HG02938 (cell line): ENCODE results near the gene TMOD1.

Experiments used
- ATAC-seq: cut with Tn5 transposase; IDR thresholded peaks from one replicate; pipeline ENCODE4 v1.9.1; 2021; ENCODE audit warnings: mild to moderate bottlenecking, moderate library complexity; ENCODE audit not compliant: unreplicated experiment

TMOD1 gene

DNA sequence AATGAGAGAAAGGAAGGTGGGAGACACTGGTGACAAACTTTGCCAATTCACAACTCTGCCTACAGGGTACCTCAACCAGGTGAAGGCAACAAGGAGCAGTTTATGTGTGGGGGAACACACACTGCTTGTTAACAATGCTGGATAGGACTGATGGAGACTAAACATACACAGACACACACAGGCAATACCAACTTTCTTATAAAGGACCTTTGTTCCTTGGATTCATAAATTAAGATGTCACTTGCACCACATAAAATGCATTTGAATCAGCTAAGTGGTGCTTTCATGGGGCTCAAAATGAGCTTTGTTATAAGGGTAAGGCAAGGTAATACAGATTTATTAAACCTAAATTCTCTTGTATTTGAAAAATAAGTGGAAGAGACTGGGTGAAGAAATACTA, 127.7 kb downstream of the TMOD1 start:
- no peak for ATAC-seq

DNA sequence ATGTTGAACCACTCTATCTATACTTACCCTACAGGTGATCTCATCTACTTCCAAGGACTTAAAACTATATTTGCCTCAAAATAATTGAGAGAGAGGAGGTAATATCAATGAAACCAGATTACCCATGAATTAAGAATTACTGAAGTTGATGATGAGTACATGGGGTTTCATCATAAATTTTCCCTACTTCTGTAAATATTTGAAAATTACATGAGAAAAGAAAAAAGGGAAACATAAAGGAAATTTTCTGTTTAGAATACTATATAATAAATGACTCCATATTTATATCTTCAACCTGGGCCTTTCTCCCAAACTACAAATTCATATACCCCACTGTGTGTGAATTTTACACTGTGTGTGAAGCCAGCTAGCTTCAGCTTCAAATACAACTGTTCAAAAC, 129.1 kb downstream of the TMOD1 start:
- ATAC-seq = no peak

DNA sequence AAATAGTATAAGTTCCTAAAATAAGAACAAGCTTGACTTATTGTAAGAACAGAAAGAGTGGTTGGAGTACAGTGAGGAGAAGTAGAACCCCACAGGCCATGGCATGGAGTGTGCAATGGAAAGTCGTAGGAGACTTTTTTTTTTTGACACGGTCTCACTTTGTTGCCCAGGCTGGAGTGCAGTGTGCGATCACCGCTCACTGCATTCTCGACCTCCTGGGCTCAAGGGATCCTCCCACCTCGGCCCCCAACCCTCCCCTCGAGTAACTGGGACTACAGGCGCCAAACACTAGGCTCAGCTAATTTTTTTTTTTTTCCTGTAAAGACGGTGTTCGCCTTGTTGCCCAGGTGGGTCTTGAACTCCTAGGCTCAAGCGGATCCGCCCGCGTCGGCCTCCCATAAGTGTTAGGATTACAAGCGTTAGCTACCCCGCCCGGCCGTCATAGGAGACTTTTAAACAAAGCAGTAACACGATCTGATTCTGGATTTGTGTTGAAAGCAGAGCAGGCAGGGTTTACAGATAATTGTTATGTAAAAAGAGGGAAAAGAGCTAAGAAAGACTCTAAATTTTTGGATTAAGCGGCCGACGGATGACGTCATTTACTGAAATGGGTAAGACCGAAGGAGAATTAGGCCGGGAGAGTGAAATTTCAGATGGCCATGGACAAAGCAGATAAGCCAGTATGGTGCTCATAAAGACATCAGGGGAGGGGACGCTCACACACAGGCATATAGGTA, 130.9 kb downstream of the TMOD1 start:
- peak; percentile 9 for ATAC-seq

DNA sequence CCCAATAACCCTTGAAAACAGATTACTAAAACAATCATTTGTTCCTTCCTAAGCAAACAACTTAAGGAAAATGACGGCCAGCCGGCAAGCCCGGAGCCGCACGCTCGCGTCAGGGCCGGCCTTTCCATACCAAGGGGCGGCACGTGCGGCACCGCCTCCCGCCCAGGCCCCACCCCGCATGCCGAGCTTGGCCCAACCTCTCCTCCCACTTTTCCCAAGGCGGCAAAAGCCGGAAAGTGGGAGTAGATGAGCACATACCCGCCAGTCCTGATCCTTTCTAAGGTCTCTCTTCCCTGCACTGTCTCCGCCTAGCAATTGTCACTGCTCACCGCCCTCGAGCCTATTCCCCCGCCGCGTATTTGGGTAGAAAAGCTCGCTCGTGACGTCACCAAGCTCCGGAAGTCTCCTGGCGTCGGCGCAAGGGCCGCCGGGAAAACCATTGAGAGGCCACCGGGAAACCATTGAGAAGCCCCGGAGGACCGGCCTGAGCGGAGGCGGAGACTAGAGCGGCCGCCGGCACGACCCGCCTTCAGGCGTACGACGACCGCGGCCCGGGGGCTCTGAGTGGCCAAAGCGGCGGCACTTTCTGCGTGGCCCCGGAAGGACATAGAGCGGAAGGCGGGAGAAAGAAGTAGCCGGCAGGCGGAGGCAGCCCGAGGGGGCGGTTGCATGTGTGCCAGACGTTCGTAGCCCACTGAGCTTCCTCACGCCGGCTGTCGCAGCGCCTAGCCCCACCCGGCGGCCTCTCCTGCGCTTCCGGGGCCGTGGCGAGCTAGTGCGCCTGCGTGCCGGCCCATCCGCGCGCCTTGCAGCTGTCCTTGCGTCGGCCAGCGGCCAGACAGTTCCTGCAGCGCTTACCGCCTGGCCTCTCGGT, 131.8 kb downstream of the TMOD1 start, which contains the start of the genes NCBP1 and TSTD2:
NCBP1 (plus strand) TSS at position 837 of the 874 bp plus-strand sequence. CDS start 61 bp downstream, outside the sequence.
TSTD2 (minus strand) TSS at position 384 of the 874 bp plus-strand sequence. CDS start 5,806 bp downstream, outside the sequence.
- peak; percentile 85 for ATAC-seq

DNA sequence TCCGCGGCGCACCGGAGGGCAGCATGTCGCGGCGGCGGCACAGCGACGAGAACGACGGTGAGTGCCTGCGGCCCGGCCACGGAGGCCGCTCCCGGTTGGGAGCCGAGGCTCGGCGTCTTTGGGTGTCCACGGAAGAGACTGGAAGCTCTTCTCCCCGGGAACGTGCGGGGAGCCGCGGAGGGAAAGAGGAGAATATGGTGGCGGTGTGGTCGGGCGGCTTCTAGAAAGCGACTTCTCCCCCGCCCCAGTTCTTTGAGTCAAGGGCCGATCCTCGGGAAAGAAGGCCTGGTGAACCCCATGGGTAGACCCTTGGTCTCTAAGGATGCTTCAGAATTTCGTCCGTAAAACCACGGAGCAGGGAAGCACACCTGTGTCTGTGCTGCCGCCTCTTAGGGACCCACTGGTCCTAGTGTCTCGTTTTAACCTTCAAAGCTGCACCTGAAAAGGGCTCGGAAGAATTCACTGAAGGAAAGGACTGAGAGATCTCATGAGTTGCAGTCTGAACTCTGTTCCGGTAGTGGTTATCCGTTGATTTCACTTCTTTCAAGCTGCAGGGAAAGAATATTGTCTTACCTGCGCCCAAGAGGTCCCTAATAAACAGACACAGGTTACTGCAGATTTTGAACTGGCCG, 132.5 kb downstream of the TMOD1 start:
- peak; percentile 0 for ATAC-seq

DNA sequence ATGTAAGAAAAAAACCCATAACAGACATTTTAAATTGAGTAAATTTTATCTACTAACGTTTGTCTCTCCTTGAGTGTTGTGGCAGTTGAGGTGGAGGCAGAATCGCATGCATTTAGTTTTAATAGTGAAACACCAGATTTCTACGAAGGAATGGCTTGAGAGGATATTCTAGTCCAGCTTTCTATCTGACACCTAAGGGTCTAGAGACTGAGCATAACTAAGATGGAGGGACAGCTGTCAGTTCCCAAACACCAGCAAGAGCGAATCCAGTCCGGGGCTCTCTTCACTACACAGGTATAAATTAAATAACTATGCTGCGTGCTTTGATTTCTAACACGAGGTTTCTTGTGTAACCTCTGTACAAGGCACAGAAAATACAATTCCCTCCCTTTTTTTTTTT, 133.6 kb downstream of the TMOD1 start:
- no peak for ATAC-seq

DNA sequence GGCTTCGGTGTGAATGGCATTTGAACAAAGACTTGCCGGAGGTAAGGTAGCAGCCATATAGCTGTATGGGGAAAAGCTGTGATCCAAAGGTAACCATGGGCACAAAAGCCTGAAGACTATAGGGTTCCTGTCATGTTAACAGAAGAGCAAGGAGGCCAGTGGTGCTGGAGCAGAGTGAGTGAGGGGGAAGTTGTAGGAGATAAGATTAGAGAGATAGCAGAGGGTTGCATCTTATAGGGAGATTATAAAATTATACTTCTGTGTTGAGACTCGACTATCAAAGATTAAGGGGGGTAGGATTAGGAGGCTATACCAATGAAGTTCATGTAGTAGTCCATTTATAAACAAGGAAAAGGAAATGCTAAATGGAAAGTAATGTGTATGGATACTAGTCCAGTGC, 135.4 kb downstream of the TMOD1 start:
- ATAC-seq = no peak

DNA sequence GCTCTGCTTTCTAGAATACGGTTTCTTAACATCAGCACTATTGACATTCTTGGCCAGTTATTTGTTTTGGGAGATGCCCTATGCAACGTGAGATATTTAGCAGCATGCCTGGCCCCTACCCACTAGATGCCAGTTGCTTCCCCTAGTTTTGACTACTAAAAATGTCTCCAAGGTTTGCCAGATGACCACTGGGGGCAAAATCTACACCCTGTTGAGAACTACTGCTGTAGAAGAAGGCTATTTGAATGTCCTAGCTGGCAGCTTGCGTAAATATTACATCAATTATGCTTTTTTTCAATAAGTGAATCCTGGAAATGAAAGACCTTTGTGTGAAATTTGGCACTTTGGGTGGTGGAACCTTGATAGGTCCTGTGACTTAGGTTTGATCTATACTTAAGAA, 137.2 kb downstream of the TMOD1 start:
- ATAC-seq = no peak

DNA sequence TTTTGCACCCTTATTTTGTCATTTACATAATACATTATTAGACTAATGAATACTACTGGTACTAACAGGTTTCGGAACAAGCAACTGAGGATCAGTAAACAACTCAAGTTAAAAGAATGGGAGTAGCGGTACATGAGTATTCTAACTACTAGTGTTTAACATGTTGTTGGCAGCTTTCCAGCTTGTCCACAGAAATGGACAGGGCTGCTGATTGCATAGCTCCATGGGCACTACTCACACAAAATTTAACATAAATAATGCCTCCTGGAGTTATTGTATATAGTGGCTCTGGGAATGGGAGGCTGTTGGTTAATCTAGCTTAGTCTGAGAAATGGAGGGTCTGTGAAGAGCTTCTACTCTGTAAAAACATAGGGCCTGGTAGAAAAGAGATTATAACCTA, 138.9 kb downstream of the TMOD1 start:
- no peak for ATAC-seq

DNA sequence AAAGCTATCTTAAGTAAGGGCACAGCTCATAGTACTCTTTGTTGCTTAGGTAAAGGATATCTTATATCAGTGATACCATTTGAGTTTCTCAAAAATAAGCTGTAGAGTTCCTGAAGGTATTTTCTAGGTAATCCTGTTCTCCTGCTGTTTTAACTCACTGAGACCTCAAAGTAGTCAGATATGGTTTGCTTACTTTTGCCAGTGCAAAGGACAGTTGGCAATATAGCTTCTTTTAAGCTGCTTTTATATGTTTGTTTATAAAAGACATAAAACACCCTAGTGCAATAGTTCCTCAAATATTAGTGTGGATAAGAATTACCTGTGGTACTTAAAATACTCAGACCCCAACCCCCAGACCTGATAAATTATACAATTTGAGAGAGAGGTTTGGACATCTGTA, 144.3 kb downstream of the TMOD1 start:
- no peak for ATAC-seq

DNA sequence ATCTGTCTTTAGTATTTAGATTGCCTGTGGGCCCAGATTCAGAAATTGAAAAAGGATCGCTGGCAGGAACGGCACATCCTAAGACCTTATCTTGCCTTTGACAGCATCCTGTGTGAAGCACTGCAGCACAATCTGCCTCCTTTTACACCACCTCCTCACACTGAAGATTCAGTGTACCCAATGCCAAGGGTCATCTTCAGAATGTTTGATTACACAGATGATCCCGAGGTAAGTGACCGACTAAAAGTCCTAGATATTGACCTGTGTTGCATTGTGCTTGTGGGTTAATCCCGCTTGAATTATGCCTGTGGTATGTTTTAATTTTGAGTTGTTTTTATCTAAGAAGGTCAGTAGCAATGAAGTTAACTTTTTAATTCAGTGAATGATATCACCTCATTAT, 146.5 kb downstream of the TMOD1 start:
- no peak for ATAC-seq
